ENCODE measurements around the gene RDH14.

DNA sequence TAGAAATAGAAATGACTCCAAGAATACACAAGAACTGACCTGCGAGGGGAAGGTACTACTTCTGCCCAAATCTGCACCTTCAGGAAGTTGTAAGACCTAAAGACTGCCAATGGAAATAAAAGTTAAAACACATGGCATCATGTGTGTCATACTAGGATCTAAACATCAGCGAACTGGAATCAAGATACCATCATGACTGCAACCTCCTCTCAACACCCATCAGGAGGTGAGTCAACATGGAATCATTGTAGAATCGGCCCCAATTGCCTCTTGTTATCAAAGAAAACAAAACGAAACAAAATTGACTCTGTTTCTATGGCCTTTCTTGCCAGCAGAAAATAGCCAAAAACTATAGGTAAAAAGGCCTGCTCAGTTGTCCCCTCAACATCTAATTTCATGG lies 15.1 kb downstream of the RDH14 start:
- TF ChIP-seq, protein P1, sequence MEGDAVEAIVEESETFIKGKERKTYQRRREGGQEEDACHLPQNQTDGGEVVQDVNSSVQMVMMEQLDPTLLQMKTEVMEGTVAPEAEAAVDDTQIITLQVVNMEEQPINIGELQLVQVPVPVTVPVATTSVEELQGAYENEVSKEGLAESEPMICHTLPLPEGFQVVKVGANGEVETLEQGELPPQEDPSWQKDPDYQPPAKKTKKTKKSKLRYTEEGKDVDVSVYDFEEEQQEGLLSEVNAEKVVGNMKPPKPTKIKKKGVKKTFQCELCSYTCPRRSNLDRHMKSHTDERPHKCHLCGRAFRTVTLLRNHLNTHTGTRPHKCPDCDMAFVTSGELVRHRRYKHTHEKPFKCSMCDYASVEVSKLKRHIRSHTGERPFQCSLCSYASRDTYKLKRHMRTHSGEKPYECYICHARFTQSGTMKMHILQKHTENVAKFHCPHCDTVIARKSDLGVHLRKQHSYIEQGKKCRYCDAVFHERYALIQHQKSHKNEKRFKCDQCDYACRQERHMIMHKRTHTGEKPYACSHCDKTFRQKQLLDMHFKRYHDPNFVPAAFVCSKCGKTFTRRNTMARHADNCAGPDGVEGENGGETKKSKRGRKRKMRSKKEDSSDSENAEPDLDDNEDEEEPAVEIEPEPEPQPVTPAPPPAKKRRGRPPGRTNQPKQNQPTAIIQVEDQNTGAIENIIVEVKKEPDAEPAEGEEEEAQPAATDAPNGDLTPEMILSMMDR (IDR thresholded peaks at IDR 0.05) = no peak
- no peak for TF ChIP-seq POLR2A (IDR thresholded peaks at IDR 0.05)
